ENCODE measurements around the gene SLC25A29. TPM values are rescaled to one million over a fixed set of nuclear protein-coding genes. Genes with fewer than 3 reads are reported as not detected.

SLC25A29 gene
- total and polyA plus RNA-seq, 2 of the 8 experiments (the other 6 are each of a cell fraction or from before 2014, with no cell fraction given), result 135 to 177 TPM

- no peak for FAIRE-seq
These were observed 24.2 kb upstream of the SLC25A29 start for GRCh38 chr14:100330388-100330931.

More at GRCh38 chr14:100330388-100330931, 24.2 kb upstream of the SLC25A29 start:
- Histone ChIP-seq H3K23ac (ENCODE audit: insufficient read length) (no peak overlapping the region), H2BK12ac (ENCODE audit: low read depth, low read length) (no peak overlapping the region), H4K20me1 (replicated peaks in 1 of 2; ENCODE audit: control insufficient read depth in 1 of 2, insufficient read depth in 2 of 2, low read length in 2 of 2) (peaks cover 0 to 4% of the 10 kb centered on the region in 2 experiments), H3K4me2 (ENCODE audit: insufficient read depth in 1 of 2, low read depth in 2 of 2, low read length in 2 of 2) (no peak overlapping the region), H3K9ac (replicated peaks in 1 of 4; ENCODE audit: extremely low read depth in 1 of 4, low read depth in 3 of 4, low read length in 3 of 4) (no peak overlapping the region), H2BK15ac (ENCODE audit: low read length) (no peak overlapping the region), H3K4me3 (ENCODE audit: extremely low read depth in 1 of 4, insufficient read depth in 2 of 4, low read depth in 3 of 4, low read length in 4 of 4) (no peak overlapping the region), H3K79me1 (ENCODE audit: low read depth, low read length) (no peaks in the 10 kb centered on the region), H4K5ac (ENCODE audit: insufficient read length, low read depth, low read length) (no peak overlapping the region), H3K9me3 (ENCODE audit: insufficient read depth in 2 of 2, low read depth in 1 of 2, low read length in 1 of 2) (no peaks in the 10 kb centered on the region), H2BK120ac (replicated peaks; ENCODE audit: low read depth, low read length) (no peak overlapping the region), H3K4me1 (replicated peaks in 1 of 4; ENCODE audit: control insufficient read depth in 3 of 4, insufficient read depth in 4 of 4, low read length in 3 of 4) (0 out of 7 replicates have a peak, but pooled peaks cover 0 to 4% (median 0%) of the 10 kb centered on the region in 4 experiments), H3K14ac (ENCODE audit: insufficient read length) (no peak overlapping the region), H3K36me3 (ENCODE audit: control insufficient read depth in 2 of 4, insufficient read depth in 4 of 4, low read length in 3 of 4) (peaks cover 0 to 14% (median 4%) of the 10 kb centered on the region in 4 experiments; a peak in 5 of 8 replicates), H2BK20ac (ENCODE audit: low read length) (no peak overlapping the region), H2AFZ (ENCODE audit: low read length) (no peak overlapping the region), H2BK5ac (ENCODE audit: low read depth, low read length) (no peak overlapping the region), H3K23me2 (ENCODE audit: low read depth, low read length) (no peaks in the 10 kb centered on the region), H2AK5ac (ENCODE audit: low read depth, low read length) (no peak overlapping the region), H3K56ac (replicated peaks; ENCODE audit: insufficient read length, low read depth, low read length) (no peak overlapping the region), H3K27ac (ENCODE audit: low read depth, low read length) (no peak overlapping the region), H4K8ac (ENCODE audit: extremely low read depth, insufficient read depth, low read length) (no peak overlapping the region; the same call in 1 of the 2 replicates), H4K91ac (replicated peaks; ENCODE audit: insufficient read length, low read length) (no peak overlapping the region), H3K27me3 (replicated peaks in 1 of 4; ENCODE audit: control insufficient read depth in 3 of 4, extremely low read depth in 1 of 4, insufficient read depth in 3 of 4, low read length in 3 of 4) (no peaks in the 10 kb centered on the region), H3K79me2 (ENCODE audit: control insufficient read depth in 1 of 2, insufficient read depth in 2 of 2, low read length in 2 of 2) (no peaks in the 10 kb centered on the region), H3K18ac (ENCODE audit: extremely low read depth, low read length) (no peak overlapping the region), H3K4ac (replicated peaks; ENCODE audit: insufficient read length, low read depth, low read length) (no peak overlapping the region)
- TF ChIP-seq FOSL1 (IDR thresholded peaks at IDR 0.05; ENCODE audit: insufficient read depth, low read depth, low read length) (no peak), POLR2A (IDR thresholded peaks at IDR 0.05; ENCODE audit: control extremely low read depth in 1 of 2, low read depth in 2 of 2, low read length in 2 of 2) (no peak), TEAD4 (IDR thresholded peaks at IDR 0.05; ENCODE audit: low read depth, low read length) (no peak), HDAC6 (IDR thresholded peaks at IDR 0.05; ENCODE audit: low read depth, low read length) (no peak), POU5F1 (IDR thresholded peaks at IDR 0.05; ENCODE audit: low read depth, low read length) (no peak), JUN (IDR thresholded peaks at IDR 0.05; ENCODE audit: low read depth, low read length) (no peak)
- POLR2A ChIA-PET (ENCODE audit: partially characterized antibody), result interaction anchor here (0.7 to 14.6 kb wide), 13 partner anchors 8 to 52 kb away, joined by 3 to 129 read pairs (median 5); a partner anchor contains a TSS
- CTCF ChIA-PET (ENCODE audit: partially characterized antibody), result interaction anchor here (0.8 to 2.7 kb wide), 7 partner anchors 8 to 49 kb away, joined by 3 to 8 read pairs (median 3); partner anchors contain the start of gene SLC25A47
- WGBS, 2 experiments (ENCODE audit: extremely low coverage in 1 of 2, insufficient coverage in 1 of 2, insufficient read length in 1 of 2, insufficient replicate concordance in 2 of 2, low coverage in 1 of 2, low lambda C conversion rate in 2 of 2, missing lambda C conversion rate in 1 of 2), result 80% methylated on average over 12 of the region's 13 CpGs; no CpG with 5 or more reads in 1 of the 2 experiments
- DNase-seq (ENCODE audit: low read depth in 1 of 2, low spot score in 2 of 2), result no peak

Measured in H1 (cell line).